ENCODE data around the gene COPA.
"Not testable (repeated sequence)": the region's sequence is repeated elsewhere in the genome, so short reads cannot be mapped to it uniquely, and the experiment has no call there.

COPA gene

DNA sequence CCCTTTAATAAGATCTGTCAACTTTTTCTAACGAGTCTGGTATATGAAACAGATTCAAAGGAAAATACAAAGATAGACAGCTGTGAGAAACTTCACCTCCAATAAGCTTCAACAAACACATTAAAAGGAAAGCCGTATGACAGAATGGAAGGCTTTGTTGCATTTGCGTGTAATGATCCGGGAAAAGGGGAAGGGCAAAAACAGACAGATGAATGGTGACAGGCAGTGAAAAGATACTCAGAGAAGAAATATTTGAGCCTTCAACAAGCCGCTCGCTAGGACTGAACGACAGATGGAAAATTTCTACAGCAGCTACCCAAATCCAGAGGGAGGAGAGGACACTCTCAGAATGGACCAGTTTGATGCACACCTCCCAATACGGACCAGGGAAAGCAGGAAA is 14.9 kb downstream of the COPA start:
- DNase-seq (ENCODE audit: low read depth in 2 of 3, low spot score in 2 of 3): no peak

GRCh38 chr1:160326418-160326817 is 16.6 kb downstream of the COPA start:
- DNase-seq (ENCODE audit: low read depth in 2 of 3, low spot score in 2 of 3): no peak

- DNase-seq (ENCODE audit: low read depth in 2 of 3, low spot score in 2 of 3): no peak
Observed at GRCh38 chr1:160325252-160325651, 17.8 kb downstream of the COPA start.

GRCh38 chr1:160322831-160323230 is 20.2 kb downstream of the COPA start:
- no peak for DNase-seq (ENCODE audit: low read depth in 2 of 3, low spot score in 2 of 3)

DNA sequence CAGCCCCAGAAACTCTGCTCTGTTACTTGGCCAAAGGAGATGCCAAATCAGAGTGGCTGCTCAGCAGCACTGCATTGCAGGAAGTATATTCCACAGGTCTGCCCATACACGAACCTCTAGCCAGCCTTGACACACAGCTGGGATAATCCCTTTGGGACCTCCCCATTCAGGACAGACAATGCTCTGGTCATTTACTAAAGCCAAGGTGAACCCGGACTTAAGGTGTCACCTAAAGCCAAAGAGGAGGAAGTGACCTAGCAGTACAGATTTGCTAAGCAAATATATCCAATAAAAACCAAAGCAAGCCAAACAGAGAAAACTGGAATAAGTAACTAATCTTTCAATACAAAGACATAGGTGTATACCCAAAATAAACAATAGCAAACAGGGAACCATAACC is 27.7 kb downstream of the COPA start:
- DNase-seq (ENCODE audit: low read depth in 2 of 3, low spot score in 2 of 3): no peak

- no peak for DNase-seq (ENCODE audit: low read depth in 2 of 3, low spot score in 2 of 3)
Observed at GRCh38 chr1:160309571-160309970, 33.5 kb downstream of the COPA start.

- no peak for DNase-seq (ENCODE audit: low read depth in 2 of 3, low spot score in 2 of 3)
Observed at GRCh38 chr1:160309185-160309557, 33.9 kb downstream of the COPA start.

GRCh38 chr1:160308451-160309184 is 34.4 kb downstream of the COPA start:
- no peak for DNase-seq (ENCODE audit: low read depth in 2 of 3, low spot score in 2 of 3)

GRCh38 chr1:160307118-160307791 is 35.8 kb downstream of the COPA start:
- DNase-seq (ENCODE audit: low read depth in 2 of 3, low spot score in 2 of 3): no peak

DNA sequence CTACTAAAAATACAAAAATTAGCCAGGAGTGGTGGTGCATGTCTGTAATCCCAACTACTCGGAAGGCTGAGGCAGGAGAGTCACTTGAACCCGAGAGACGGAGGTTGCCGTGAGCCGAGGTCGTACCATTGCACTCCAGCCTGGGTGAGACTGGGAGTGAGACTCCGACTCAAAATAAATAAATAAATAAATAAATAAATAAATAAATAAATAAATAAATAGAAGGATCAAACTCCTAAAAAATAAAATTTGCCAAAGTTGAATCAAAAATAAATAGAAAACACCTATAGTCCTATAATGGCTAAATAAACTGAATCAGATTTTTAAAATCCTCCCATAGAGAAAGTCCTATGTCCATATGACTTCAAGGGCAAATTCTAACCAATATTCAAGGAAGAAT is 42.9 kb downstream of the COPA start:
- no peak for DNase-seq (ENCODE audit: low read depth in 2 of 3, low spot score in 2 of 3)

DNA sequence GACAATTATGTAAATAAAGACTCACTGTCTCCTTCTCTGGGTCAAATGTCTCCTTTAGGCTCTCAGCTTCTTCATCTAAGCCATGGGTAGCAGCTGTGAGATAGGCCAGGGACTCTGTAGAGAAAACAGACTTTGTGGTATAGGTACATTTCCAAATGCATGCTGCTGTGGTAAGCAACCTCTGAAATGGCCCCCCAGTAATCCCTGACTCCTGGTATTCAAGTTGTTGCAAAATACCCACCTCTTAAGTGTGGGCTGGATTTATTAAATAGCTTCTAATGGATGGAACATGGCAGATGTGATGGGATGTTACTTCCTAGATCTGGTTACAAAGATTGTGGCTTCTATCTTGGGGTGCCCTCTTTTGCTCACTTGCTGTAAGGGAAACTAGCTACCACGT is 47.0 kb downstream of the COPA start:
- DNase-seq (ENCODE audit: low read depth in 2 of 3, low spot score in 2 of 3): no peak

DNA sequence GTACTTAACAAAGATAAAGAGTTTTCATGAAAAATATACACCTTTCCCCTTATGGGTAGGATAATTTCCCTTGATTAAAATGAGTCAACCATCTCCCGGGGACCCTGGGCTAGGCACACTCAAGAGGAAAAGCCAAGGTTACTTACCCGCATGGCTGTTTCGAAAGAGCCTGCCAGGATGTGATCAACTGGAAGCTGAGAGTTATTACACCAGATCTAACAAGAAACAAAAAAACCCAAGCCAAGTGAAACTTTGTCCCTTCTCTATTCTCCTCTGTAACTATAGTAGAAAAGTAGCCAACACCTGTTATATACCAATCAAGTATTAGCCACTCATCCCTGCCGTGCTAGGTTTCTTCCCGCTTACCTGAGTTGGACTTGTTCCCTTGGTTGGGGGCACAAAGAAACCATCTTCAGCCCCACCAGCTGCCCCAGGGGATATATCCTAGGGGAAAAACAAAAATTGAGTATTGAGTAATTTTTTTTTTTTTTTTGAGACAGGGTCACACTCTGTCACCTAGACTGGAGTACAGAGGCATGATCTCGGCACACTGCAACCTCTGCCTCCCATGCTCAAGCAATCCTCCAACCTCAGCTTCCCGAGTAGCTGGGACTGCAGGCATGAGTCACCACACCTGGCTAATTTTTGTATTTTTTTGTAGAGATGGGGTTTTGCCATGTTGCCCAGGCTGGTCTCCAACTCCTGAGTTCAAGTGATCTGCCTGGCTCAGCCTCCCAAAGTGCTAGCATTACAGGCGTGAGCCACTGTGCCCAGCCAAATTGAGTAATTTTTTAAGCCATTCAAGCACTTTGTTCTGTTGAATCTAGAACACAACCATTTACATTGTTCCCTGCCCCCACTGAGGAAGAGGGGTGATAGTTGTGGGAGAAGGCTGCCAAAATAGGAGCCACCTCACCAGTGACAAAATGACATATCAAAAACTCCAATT is 49.8 kb downstream of the COPA start:
- DNase-seq (ENCODE audit: low read depth in 2 of 3, low spot score in 2 of 3): no peak

- peak; percentile 11 to 21 (median 16) for DNase-seq (ENCODE audit: low read depth in 2 of 3, low spot score in 2 of 3)
Observed at GRCh38 chr1:160291248-160292220, 51.5 kb downstream of the COPA start.

DNA sequence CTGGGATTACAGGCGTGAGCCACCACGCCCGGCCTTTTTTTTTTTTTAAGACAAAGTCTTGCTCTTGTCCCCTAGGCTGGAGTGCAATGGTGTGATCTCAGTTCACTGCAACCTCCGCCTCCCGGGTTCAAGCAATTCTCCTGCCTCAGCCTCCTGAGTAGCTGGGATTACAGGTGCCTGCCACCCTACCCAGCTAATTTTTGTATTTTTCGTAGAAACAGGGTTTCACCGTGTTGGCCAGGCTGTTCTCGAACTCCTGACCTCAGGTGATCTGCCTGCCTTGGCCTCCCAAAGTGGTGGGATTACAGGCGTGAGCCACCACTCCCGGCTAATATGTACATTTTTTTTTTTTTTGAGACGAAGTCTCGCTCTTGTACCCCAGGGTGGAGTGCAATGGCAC is 55.3 kb downstream of the COPA start:
- not testable (repeated sequence) for DNase-seq (ENCODE audit: low read depth in 2 of 3, low spot score in 2 of 3)

GRCh38 chr1:160285506-160285905 is 57.5 kb downstream of the COPA start:
- DNase-seq (ENCODE audit: low read depth in 2 of 3, low spot score in 2 of 3): no peak

DNA sequence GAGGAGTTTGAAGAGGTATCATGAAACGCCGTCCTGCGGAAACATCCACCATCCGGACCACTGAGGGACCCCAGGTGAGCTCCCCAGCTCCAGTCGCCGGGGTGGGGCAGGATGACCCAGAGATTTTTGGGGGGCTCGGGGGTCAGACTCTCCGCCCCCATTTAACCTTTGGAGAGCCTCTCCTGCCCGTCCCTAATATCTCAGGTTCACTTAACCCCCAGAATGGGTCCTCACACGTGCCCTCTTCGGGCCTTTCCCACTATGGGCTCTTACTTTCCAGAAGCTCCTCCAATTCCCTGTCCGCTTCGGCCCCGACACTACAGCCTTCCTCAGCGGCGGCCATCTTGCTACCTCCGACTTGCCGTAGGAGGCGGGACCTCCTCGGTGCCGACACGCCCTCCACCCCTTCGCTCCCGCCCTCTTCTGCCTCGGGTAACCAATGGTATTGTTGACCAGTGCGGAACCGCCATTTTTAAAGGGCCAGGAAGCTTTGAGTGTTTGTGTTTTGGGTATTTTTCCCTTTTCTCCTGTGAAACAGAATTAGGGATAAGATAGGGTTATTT is 58.2 kb downstream of the COPA start, which contains the start of gene PEX19:
TSS of gene PEX19 (minus strand) at position 352 of the 563 bp plus-strand sequence. CDS start at position 343, 9 bp downstream.
- DNase-seq (ENCODE audit: low read depth in 2 of 3, low spot score in 2 of 3): peak; percentile 77 to 87 (median 86)

DNA sequence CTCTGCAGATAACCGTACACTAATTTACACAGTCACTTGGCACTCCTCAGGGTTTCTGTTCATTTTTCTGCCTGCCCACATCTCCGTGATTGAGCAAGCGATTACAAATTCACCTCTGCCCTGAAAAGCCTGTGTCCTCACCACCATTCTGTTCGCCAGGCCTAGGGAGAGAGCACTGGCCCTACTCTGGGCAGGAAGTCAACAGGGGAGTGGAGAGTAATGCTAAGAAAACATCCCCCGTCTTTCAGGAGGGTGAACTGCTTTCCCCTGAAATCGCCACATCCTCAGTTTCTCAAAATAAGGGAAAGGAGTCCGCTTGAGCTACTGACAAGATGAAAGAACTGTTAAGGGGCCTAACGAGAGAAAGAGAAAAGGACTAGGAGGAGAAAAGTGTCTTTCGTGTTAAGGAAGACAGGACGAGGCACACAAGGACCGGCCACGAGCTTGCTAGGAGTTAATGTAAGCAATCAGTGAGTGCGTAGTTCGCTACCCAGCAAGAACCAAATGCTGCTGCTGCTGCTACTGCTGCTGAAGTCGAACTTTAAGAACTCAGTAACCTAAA is 58.7 kb downstream of the COPA start:
- no peak for DNase-seq (ENCODE audit: low read depth in 2 of 3, low spot score in 2 of 3)

- DNase-seq (ENCODE audit: low read depth in 2 of 3, low spot score in 2 of 3): no peak
Observed at GRCh38 chr1:160282807-160283206, 60.2 kb downstream of the COPA start.

- no peak for DNase-seq (ENCODE audit: low read depth in 2 of 3, low spot score in 2 of 3)
Observed at GRCh38 chr1:160277987-160278386, 65.1 kb downstream of the COPA start.

DNA sequence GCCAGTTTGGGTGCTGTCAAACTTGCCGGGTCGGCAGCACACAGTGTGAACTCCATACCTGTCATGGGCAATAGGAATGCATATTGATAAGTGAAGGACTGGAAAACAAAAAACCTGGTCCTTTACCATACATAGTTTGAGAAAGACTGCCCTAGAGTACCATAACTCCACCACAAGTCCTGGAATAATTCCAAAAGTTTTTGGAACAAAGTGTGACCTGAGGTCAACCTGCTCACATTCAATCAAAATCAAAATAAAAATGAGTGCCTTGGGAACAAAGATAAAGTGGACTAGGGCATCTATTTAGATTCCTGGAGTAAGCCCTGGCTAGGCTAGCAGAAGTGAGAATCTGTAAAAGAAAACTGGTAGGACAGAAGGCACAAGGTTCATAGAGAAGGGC is 65.7 kb downstream of the COPA start:
- DNase-seq (ENCODE audit: low read depth in 2 of 3, low spot score in 2 of 3): no peak

All from activated CD8-positive, alpha-beta memory T cell treated with anti-CD3 and anti-CD28 coated beads for 48 hours (primary cell).